GM18519 (cell line): ENCODE data around the gene PCSK5.

Experiments used
- ATAC-seq: cut with Tn5 transposase; IDR thresholded peaks from one replicate; pipeline ENCODE4 v1.9.1; 2021; ENCODE audit warnings: mild to moderate bottlenecking, moderate library complexity; ENCODE audit not compliant: unreplicated experiment, low FRiP score

PCSK5 gene

DNA sequence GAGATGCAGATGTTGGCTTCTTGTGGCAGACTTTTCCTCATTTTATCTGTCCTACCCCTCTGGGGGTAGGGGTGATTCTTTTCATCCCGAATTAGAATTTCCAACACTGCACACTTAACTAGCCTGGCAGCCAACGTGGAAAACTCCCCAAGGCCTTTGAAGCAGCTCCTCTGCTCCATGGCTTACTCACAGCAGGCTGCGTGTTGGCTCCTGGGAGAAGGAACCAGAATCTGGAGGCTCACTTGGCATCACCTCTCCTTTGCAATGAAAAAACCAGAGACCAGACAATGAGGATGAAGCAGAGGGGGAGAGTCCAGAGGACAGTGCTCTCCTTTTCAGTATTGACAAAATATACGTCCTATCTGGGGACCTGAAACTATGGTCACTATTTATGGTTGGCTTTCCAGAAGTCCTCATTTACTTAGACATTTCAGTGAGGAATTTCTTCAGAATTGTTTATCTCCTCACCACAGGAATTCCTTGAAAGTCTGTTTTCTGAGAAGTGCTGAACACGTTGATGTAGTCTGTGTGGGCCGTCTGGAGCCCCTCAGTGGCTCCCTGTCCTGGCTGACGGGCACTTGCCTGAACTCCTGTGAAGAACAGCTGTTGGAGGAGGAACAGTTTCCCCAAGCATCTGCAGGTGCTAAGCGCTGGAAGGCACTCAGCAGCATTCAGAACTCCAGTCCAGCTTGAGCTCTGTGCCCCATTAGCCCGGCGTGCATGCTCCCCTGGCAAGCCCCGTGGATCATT is 272.5 kb downstream of the PCSK5 start:
- no peak for ATAC-seq

DNA sequence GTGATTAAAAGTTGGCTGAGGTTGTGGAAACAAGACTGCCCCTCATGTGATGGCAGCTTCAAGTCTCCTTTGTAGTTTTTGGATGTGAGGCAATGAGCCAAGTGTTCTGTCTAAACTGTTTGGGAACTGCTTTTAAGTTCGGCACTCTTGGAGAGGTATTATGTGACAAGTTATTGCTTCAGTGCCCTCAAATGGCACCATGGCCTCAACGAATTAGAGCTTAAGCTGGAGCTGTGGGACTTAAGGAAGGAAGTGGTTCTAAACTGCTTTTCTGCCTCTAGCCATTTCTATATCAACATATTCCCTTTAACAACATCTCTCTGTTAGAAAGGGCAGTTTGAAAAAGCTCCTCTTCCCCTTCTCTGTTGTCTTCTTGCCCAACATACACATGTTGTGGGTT is 276.1 kb downstream of the PCSK5 start:
- ATAC-seq = no peak

DNA sequence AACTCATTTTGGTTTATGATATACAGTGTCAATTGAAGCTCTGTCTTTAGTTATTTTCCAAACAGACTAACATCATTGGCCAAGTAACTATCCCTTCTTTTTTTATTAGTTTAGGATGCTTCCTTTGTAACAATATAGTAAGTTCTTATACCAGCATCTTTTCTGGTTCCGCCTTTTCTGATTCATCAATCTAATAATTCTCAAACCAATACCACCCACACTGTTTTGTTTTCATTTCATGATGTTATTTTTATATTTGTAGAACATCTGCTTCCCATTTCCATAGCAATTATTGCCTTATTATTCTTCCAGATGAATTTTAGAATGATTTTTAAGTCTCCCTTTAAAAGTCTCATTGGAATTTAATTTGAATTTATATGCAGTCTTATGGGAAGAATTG is 285.7 kb downstream of the PCSK5 start:
- no peak for ATAC-seq

DNA sequence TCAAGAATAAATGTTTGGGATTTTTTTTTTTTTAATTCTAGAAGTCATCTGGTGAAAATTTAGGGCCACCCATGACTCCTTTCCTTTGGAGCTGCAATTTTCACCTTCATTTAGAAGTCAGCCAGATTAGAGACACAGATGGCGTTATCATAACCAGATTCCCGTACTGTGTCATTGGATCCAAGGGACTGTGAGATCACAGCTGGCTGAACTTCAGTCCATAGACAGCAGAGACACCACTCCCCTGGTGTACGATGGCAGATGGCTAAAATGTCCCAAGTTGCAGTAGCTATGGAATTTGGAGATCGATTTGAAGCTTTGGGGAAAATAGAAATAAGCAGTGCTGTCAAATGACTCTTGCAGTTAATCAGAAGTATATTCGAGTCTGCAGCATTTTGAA is 287.5 kb downstream of the PCSK5 start:
- ATAC-seq = no peak

DNA sequence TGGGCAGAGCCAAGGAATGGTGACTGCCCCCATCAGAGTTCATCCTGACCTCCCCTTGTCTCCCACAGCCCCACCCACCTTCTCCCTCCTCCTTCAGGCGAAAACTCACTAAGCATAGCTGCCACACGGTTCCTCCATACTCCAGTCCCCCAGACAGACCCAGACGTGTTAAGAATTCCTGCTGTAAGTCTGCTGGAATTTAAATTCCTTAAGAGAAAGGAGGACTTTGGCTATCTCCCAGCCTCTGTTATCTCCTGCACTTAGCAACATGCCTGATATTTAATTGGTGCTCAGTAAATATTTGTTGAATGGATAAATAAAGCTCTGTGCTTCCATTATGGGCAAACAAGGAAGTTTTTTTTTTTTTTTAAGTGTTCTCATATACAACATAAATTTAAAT is 290.1 kb downstream of the PCSK5 start:
- no peak for ATAC-seq

DNA sequence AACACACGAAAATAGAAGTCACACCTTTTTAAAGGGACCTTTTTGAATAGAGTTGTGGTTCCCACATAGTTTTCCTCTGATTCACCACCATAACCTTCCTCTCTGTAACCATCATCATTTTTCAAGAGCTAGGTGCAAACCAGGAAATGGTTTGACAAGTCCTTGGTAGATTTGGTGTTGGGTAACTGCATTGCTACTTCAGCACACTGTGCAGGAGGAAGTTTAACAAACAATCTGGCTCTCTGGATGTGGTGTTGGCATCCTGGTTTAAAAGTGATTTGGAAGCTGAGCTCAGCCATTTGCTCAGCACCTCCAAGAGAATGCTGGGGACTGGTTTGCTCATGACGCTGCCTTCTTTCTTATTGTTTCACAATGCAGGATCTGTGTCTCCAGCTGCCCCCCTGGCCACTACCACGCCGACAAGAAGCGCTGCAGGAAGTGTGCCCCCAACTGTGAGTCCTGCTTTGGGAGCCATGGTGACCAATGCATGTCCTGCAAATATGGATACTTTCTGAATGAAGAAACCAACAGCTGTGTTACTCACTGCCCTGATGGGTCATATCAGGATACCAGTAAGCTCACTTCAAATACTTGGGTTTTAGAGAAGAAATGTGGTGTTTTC is 290.7 kb downstream of the PCSK5 start:
- ATAC-seq = no peak

DNA sequence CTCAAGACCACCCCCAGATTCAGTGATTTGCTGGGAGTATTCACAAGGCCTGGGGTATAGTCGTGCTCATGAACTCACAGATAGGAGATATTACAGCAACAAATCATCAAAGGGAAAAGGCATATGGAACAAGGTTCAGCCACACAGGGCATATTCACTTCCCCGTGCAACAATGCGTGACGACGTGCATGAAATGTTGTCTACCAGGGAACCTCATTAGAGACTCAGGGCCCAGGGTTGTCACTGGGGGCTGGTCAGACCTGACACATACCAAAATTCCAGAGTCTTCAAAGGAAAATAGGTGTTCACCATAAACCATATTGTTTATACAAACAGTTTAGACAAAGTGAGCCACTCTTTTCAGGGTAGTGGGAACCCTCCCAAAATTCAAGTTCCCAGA is 291.3 kb downstream of the PCSK5 start:
- no peak for ATAC-seq

DNA sequence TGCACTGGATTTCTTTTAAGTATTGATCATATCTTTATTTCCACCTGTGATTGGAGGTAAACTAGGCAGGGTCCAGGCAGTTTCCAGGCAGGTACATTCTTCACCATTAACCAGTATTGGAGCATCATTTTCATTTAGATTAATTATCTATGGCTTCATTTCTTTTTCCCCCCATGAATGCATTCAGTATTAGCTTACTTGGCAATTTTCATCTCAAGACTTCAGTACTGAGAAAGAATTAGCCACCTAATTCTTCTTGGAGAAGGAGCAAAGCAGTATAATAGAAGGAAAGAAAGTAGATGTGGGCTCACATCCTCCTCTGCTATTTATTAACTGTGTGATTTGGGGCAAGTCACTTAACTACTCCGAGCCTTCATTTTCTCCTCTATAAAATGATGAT is 295.0 kb downstream of the PCSK5 start:
- ATAC-seq = no peak

DNA sequence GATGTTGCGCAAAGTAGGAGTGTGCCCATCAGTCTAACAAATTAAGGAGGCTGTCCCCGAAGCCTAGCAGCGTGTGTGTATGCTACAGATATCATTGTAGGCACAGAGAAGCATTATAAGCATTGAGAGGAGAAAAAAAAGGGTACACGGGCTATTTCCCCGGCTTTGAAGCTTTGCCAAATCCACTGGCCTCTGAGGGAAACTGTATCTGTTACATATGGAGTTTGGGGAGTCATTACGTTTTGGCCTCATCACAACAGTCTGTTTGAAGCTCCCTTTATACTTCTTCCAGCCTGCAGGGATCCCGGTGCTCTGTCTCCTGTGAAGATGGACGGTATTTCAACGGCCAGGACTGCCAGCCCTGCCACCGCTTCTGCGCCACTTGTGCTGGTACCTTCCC is 297.8 kb downstream of the PCSK5 start:
- ATAC-seq = no peak

DNA sequence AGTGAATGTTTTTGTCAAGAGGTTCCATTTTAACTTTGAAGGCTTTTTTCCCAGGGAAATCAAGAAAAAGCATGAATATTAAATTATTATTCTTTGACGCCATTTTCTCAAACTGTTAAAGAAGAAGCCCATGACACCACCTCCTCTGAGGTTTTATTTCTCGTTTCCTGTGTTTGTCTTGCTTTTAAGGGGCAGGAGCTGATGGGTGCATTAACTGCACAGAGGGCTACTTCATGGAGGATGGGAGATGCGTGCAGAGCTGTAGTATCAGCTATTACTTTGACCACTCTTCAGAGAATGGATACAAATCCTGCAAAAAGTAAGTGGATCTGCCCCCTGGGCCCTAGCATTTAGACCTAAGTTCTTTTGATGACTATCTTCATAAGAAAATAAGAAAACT is 298.4 kb downstream of the PCSK5 start:
- ATAC-seq = no peak

DNA sequence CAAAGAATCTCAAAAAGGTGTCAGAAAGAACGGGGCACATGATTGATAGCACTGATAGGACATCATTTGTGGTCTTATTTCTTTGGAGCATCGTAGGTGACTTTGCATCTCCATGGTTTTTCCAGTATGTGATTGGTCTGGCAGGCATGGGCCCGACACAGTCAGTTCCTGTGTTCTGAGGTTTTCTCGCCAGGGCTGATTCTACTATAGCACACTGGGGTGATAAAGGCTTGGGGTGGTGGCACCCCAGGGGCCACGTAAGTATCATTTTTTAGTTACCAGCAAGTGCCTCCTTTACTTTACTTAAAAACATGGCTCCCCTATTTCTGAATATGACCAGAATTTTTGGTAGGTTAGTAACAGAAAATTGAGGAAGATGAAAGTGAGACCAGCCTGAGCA is 301.0 kb downstream of the PCSK5 start:
- ATAC-seq = no peak

DNA sequence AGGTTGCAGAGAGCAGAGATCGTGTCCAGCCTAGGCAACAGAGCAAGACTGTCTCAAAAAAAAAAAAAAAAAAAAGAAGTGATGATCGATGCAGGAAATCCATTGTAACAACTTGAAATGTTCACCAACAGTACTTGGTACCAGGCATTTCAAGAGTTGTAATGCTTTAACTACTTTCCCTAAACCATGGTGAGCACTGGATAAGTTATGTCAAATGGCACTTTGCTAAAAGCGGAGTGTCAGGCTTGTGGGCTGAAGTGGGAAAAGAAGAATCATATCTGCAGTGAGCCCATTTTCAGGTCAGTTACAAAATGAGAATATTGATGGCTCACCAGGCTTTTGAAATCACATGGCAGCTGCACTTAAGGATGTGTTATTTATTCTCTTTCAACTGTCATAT is 301.5 kb downstream of the PCSK5 start:
- ATAC-seq = no peak

DNA sequence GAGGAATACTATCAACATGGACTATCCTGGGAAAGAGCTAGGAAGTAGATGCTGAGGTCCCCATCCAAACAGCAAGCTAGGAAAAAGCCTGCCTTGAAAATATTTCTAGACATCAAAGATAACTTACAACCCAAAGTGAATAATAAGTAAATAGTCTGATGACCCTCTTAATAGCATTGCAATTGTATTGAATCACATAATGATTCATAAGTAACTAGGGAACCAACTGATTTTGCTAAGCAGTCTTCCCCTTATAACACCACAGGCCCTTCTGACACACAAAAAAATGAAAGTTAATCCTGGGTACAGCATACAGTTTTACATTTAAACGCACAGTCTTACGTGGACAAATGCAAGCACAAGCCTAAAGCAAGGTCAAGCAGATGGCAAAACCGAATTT is 304.4 kb downstream of the PCSK5 start:
- no peak for ATAC-seq

DNA sequence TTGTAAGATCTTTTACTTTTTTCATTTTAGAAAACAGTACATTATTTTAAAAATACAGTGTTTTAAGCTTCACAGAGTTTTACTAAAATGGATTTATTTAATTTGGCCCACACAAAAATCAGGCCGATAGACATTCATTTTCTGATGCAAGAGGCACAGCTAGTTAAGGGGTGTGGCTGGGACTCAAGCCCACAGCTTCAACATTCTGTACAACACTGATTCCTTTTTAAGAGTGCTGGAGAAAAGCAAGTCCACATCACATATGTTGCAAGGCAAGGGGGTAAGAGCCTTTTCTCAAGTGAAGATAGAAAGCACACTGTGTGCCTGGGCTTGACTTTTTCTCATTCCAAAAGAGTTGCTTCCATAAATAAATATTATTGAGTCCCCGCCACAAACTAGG is 307.9 kb downstream of the PCSK5 start:
- no peak for ATAC-seq

DNA sequence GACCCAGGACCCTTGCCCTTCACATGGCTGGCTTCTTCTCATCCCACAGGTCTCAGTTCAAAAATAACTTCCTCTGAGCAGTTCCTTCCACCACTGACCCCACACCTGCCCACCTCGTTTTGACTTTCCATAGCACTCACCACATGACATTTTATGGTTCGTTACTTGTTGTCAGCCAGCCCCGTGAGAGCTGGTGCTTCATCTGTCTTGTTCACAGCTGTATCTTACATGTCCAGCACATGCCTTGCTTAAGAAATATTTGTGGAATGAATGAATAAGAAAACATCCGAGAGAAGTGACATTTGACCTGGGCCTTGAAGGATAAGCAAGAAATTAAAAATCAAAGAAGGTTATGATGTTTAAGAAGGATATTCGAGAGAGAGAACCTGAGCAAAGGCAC is 309.8 kb downstream of the PCSK5 start:
- ATAC-seq = no peak

DNA sequence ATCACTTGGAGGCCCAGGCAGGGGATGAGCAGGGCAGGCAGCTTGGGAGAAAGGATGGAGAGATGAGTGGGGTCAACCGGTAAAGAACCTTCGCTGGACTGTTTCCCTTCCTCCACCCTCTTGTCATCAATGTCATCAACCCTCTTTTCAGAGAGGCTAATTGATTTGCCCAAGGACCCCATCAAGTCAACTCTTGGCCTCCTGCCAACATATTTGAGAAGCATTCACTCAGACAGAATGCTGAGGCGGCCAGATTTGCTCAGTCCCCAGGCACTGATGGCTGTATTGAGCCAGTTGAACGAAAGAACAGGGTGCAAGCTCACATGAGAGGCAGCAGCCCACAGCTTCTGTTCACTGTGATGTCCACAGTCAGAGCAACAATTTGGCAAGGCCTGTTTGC is 310.3 kb downstream of the PCSK5 start:
- no peak for ATAC-seq

DNA sequence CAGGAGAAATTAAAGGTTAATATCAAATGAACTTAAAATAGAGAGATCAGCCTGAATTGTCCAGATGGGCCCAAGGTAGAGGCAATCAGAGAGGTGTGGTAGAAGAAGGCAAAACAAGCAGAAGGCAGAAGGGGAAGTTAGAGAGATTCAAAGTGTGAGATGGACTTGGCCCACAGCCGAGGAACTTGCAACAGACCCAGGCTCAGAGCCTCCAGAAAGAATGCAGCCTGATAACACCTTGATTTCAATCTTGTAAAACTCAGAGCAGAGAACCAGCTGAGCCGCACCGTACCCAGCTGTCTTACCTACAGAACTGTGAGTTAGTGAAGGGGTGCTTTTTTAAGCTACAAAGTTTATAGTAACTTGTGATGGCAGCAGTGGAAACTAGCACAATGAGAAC is 312.9 kb downstream of the PCSK5 start:
- ATAC-seq = no peak

DNA sequence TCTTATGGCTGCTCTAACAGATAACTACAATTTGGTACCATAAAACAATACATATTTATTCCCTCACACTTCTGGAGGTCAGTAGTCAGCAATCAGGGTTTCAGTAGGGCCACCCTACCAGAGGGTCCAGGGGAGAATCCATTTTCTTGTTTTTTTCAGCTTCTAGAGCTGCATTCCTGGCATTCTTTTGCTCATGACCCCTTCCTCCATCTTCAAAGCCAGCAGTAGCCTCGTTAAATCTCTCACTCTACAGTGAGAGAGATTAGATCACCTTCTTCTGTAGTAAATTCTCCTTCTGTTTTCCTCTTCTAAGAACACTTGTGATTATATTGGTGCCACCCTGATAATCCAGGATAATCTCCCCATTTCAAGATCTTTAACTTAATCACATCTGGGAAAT is 316.3 kb downstream of the PCSK5 start:
- no peak for ATAC-seq

DNA sequence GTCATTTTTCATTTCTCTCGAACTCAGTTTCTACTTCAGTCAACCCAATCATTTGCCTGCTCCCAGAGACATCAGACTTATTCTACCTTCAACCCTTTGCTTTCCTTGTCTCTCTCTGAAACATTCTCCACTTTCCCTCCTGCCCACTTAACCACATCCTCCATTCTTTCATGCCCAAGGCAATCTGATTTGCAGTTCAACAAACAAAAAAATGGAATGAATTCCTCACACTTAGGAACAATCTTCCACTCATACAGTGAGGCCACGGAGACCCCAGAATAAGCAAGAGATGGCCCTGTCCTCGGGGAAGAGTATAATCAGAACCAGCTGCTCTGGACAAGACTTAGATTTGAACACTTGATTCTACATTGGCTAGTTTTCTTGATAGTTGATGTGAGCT is 323.3 kb downstream of the PCSK5 start:
- no peak for ATAC-seq

DNA sequence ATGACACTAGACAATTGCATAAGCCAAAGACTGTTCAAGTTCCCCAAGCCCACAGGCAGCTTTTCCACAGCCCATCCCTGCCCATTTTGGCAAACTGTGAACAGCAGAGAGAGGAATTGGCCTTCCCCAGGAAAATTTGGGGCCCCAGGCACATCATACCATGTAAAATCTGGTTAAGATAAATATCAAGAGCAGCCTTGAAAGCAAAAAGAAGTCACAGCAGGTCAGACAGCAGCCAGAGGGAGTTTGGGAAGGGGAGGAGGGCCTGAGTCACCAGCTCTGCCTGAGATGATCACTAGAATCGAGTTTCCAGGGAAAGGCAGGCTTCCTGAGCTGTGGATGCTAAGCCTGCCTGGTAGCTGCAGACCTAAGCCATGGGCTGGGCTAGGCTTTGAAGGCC is 324.6 kb downstream of the PCSK5 start:
- no peak for ATAC-seq

DNA sequence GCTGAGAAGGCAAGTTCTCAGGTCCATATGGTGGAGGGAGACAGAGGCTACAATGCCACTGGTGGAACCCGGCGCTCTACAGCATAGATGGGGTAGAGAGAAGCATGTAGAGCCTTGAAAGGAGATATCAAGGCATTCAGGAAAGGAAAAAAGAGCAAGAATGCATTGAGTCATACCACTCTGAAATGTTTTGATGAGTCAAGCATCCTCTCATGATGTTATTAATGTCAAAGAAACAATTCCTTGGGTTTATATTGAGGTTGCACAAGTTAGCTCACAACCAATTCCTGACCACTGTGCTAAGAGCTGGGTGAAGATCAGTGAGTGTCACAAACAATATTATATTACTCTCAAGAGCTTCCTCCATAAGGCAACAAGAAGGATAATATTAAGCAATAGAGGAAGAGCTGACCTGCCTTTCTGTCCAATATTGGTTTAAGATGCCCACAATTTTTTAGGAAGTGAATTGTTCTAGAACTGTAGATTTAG is 325.7 kb downstream of the PCSK5 start:
- no peak for ATAC-seq

DNA sequence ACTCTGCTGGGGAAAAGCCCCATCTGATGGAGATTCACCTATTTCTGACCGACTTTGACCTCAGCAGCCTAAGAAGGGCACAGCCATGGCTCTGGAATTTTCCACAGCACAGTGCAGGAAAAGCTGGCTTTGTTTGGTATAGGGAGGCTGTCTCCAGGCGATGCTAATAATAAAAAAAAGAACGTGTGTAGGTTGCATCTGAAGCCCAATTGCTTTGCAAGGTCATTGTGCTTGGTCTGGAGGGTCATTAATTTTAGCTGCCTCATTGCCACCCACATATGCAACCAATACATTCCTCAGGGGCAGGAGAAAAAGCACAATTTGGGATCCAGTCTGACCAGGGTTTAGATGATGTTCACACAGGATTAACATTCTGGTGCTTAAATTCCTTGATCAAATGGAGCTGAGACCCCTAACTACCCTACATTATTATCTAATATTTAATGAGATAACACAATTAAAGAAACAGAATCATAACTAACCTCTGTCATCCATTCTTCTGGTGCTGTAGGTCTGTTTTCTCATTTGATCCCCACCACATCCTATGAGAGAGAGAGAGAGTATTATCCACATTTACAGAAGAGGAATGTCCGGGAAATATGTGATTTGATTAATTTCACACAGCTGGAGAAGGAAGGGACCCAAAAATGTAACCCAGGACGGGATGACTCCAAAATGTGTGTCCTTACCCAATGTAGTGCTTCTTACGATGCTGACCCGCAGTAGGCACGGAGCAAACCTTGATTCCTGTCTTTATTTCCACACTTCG is 327.8 kb downstream of the PCSK5 start:
- ATAC-seq = no peak
